ENCODE measurements around the gene DTD2.

DNA sequence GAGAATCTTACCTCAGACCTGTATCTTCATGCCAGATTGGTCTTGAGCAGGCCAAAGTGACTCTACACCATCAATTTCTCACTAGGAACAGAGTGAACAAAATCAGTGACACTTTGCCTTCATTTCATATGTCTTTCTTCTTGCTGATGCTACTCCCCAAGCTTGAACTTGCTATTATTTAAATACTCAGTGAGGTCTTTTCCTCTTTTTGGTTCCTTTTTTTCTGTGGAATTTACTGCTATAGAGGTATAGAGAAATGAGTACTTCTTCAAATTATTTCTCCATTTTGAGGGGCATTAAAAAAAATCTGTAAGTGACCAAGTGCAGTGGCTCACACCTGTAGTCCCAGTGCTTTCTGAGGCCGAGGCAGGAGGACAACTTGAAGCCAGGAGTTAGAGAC, 30.6 kb upstream of the DTD2 start, which contains the start of gene GPR33:
- TF ChIP-seq CTCF (conservative IDR thresholded peaks at IDR 0.05 in 1 of 2, IDR thresholded peaks at IDR 0.05 in 1 of 2; ENCODE audit: extremely low read depth in 1 of 2, insufficient read depth in 1 of 2, low read depth in 1 of 2, low read length in 2 of 2), result no peak
- no peak for TF ChIP-seq EZH2 (IDR thresholded peaks at IDR 0.05; ENCODE audit: borderline replicate concordance, low read length)
